PC-9 (cell line): ENCODE measurements around the gene SNTG2. TPM values are rescaled to one million over a fixed set of nuclear protein-coding genes. Genes with fewer than 3 reads are reported as not detected.
"Not testable (repeated sequence)": the region's sequence is repeated elsewhere in the genome, so short reads cannot be mapped to it uniquely, and the experiment has no call there.

Experiments
- BruUV-seq: library from RNA; stranded (reverse); fragments of 400-500 nt; replicated peaks from 2 replicates; lab custom pipeline; 2021; lab: Mats Ljungman, UMichigan
- CTCF ChIA-PET: fragments of 300-600 bp; sonication (Branson Sonifier 250); formaldehyde crosslinking; loops from one replicate; lab custom pipeline; 2022; ENCODE audit warnings: antibody characterized with exemption; lab: Charles Lee
- POLR2A ChIA-PET: fragments of 300-600 bp; sonication (Branson Sonifier 250); formaldehyde crosslinking; loops from one replicate; lab custom pipeline; 2022; ENCODE audit warnings: antibody characterized with exemption; ENCODE audit not compliant: unreplicated experiment; lab: Charles Lee
- DNase-seq, 2 experiments: peaks; one replicate each; pipeline versions ENCODE4 v3.0.0 to v3.0.0-alpha.2; 2015 to 2022; ENCODE audit warnings: mixed read lengths in 1 of 2
- H2AFZ ChIP-seq: fragments of 200-600 bp; sonication (generic); 2 replicates; pipeline ENCODE4 v1.8.1; 2017; ENCODE audit warnings: antibody characterized with exemption
- H3F3A ChIP-seq: fragments of 200-600 bp; sonication (generic); 2 replicates; pipeline ENCODE4 v1.8.1; 2017; ENCODE audit warnings: antibody characterized with exemption, mild to moderate bottlenecking, low read depth; ENCODE audit not compliant: insufficient read depth
- H3K27ac ChIP-seq: fragments of 200-600 bp; sonication (generic); 2 replicates; pipeline ENCODE4 v1.6.1; 2016; ENCODE audit warnings: mixed run types
- H3K27me3 ChIP-seq: fragments of 200-600 bp; sonication (generic); 2 replicates; pipeline ENCODE4 v1.6.1; 2016; ENCODE audit warnings: low read depth, mixed run types; ENCODE audit not compliant: insufficient read depth
- H3K36me3 ChIP-seq: fragments of 200-600 bp; sonication (generic); 2 replicates; pipeline ENCODE4 v1.6.1; 2016; ENCODE audit warnings: low read depth, mixed run types
- H3K4me1 ChIP-seq: fragments of 200-600 bp; sonication (generic); replicated peaks from 2 replicates; pipeline ENCODE4 v1.6.1; 2016; ENCODE audit warnings: mixed run types; ENCODE audit not compliant: insufficient read depth
- H3K4me2 ChIP-seq: fragments of 200-600 bp; sonication (generic); 2 replicates; pipeline ENCODE4 v1.6.1; 2017; ENCODE audit warnings: mixed run types
- H3K4me3 ChIP-seq: fragments of 200-600 bp; sonication (generic); 2 replicates; pipeline ENCODE4 v1.6.1; 2016; ENCODE audit warnings: mixed run types
- H3K79me2 ChIP-seq: fragments of 200-600 bp; sonication (generic); 2 replicates; pipeline ENCODE4 v1.6.1; 2017; ENCODE audit warnings: low read depth, mixed run types
- H3K9me2 ChIP-seq: fragments of 200-600 bp; sonication (generic); 2 replicates; pipeline ENCODE4 v1.8.1; 2017; ENCODE audit warnings: mild to moderate bottlenecking; ENCODE audit not compliant: insufficient read depth
- H3K9me3 ChIP-seq: fragments of 200-600 bp; sonication (generic); 2 replicates; pipeline ENCODE4 v1.8.1; 2016; ENCODE audit warnings: low read depth; ENCODE audit not compliant: insufficient read depth
- H4K20me1 ChIP-seq: fragments of 200-600 bp; sonication (generic); 2 replicates; pipeline ENCODE4 v1.8.1; 2017; ENCODE audit not compliant: insufficient read depth
- CTCF ChIP-seq: fragments of 200-600 bp; sonication (generic); conservative IDR thresholded peaks from 2 replicates; pipeline ENCODE4 v1.6.1; 2017; ENCODE audit warnings: mixed run types, antibody characterized with exemption, mild to moderate bottlenecking, moderate library complexity
- EZH2 ChIP-seq: fragments of 200-600 bp; sonication (generic); IDR thresholded peaks from 2 replicates; pipeline ENCODE4 v1.8.0; 2017; ENCODE audit warnings: antibody characterized with exemption, low read depth
- intact Hi-C: fragments of 100-400 bp; cut with micrococcal nuclease; formaldehyde crosslinking; loops from one replicate; pipeline ENCODE4 v1.10.0; 2022; ENCODE audit not compliant: unreplicated experiment
- total RNA-seq: library from RNA; stranded (reverse); gene quantifications from 2 replicates; pipeline ENCODE4 v1.2.3, GENCODE V29; 2021

SNTG2 gene
- total RNA-seq, 1 experiment from 2014 or later: not detected

DNA sequence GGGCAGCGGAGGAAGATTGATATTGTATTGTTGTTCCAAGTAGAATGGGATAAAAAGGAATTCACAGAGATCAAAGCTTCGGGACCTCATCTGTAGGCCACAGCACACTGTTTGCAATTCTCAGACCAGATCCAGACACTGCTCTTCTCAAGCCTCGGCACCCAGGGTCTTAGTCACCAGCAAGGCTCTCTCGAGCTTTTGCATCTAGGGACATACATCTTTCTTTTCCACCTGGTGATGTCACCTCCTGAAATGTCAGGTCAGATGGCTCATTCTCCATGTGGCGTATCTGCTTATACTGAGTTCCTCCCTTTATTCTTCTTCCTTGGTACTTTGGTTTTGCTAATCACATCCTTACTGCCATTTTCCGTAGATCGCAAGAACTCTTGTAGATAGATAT, 42.9 kb upstream of the SNTG2 start:
- Histone ChIP-seq H3K9me2 (no peaks in the 10 kb centered on the region), H3K4me2 (no peak overlapping the region), H3K36me3 (no peaks in the 10 kb centered on the region), H3F3A (no peaks in the 10 kb centered on the region), H3K4me1 (no peaks in the 10 kb centered on the region), H3K27ac (no peak overlapping the region), H2AFZ (no peak overlapping the region), H3K4me3 (no peak overlapping the region), H4K20me1 (no peaks in the 10 kb centered on the region; the same call in 1 of the 2 replicates), H3K79me2 (no peaks in the 10 kb centered on the region), H3K9me3 (no peaks in the 10 kb centered on the region), H3K27me3 (peaks cover 90% of the 10 kb centered on the region)
- TF ChIP-seq CTCF (no peak), EZH2 (no peak)
- intact Hi-C loops: no loop called here
- ChIA-PET POLR2A (no interaction called here), CTCF (interaction anchor here (0.6 kb wide), 1 partner anchor 14 kb away, joined by 3 read pairs; no protein-coding TSS in a partner anchor)
- DNase-seq: no peak
- BruUV-seq: no TSS peak

DNA sequence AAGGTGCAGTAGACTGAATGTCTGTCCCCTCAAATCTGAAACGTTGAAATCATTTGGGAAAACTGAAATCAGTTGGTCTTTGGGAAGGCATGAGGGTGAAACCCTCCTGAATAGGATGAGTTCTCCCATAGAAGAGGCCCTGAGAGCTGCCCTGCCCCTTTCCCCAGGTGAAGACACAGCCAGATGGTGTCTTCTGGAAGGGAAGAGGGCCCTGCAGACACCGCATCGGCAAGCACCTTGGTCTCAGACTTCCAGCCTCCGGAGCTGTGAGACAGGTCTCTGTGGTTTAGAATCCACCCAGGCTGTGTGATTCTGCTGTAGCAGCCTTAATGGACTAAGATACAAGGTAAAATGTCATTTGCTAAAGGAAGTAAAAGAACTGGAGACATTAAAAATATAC, 42.1 kb upstream of the SNTG2 start:
- no peak overlapping the region for H3K27ac ChIP-seq
- intact Hi-C loops: no loop called here
- no peak overlapping the region for H3K4me2 ChIP-seq
- no peaks in the 10 kb centered on the region for H3K4me1 ChIP-seq
- CTCF ChIA-PET: no interaction called here
- H3K27me3 ChIP-seq: peaks cover 84% of the 10 kb centered on the region
- H3K79me2 ChIP-seq: no peaks in the 10 kb centered on the region
- TF ChIP-seq CTCF (no peak), EZH2 (no peak)
- BruUV-seq: no TSS peak
- no peak overlapping the region for H2AFZ ChIP-seq
- no peaks in the 10 kb centered on the region for H3K9me2 ChIP-seq
- POLR2A ChIA-PET: no interaction called here
- no peaks in the 10 kb centered on the region; the same call in 1 of the 2 replicates for H4K20me1 ChIP-seq
- DNase-seq: no peak
- no peaks in the 10 kb centered on the region for H3K9me3 ChIP-seq
- no peaks in the 10 kb centered on the region for H3F3A ChIP-seq
- no peaks in the 10 kb centered on the region for H3K36me3 ChIP-seq
- H3K4me3 ChIP-seq: no peak overlapping the region

GRCh38 chr2:909764-910379, 40.8 kb upstream of the SNTG2 start:
- H4K20me1 ChIP-seq, H3K79me2 ChIP-seq, intact Hi-C loops, H2AFZ ChIP-seq, H3K27ac ChIP-seq, POLR2A ChIA-PET, H3K36me3 ChIP-seq, H3K4me1 ChIP-seq, H3K9me3 ChIP-seq, H3F3A ChIP-seq, CTCF ChIA-PET, H3K9me2 ChIP-seq, BruUV-seq, DNase-seq, H3K4me3 ChIP-seq, H3K4me2 ChIP-seq: not testable (repeated sequence)
- H3K27me3 ChIP-seq: peaks cover 82% of the 10 kb centered on the region

DNA sequence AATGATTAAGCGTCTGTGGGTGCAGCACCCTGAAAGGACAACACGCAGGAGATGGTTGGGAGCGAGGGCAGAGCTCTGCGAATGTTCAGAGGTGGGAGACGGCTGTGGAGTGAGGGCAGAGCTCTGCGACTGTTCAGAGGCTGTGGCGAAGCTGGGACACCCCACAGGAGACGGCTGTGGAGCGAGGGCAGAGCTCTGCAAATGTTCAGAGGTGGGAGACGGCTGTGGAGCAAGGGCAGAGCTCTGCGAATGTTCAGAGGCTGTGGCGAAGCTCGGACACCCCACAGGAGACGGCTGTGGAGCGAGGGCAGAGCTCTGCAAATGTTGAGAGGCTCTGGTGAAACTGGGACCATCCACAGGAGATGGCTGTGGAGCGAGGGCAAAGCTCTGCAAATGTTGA, 40.0 kb upstream of the SNTG2 start:
- no peak overlapping the region for H2AFZ ChIP-seq
- no peaks in the 10 kb centered on the region for H3K9me3 ChIP-seq
- H3F3A ChIP-seq: no peaks in the 10 kb centered on the region
- H3K79me2 ChIP-seq: no peaks in the 10 kb centered on the region
- POLR2A ChIA-PET: no interaction called here
- H4K20me1 ChIP-seq: no peaks in the 10 kb centered on the region; the same call in 1 of the 2 replicates
- H3K4me2 ChIP-seq: no peak overlapping the region
- CTCF ChIA-PET: no interaction called here
- peaks cover 82% of the 10 kb centered on the region for H3K27me3 ChIP-seq
- intact Hi-C loops: no loop called here
- H3K4me3 ChIP-seq: no peak overlapping the region
- BruUV-seq: no TSS peak
- no peaks in the 10 kb centered on the region for H3K4me1 ChIP-seq
- H3K9me2 ChIP-seq: no peaks in the 10 kb centered on the region
- no peak for DNase-seq
- H3K27ac ChIP-seq: no peak overlapping the region
- no peaks in the 10 kb centered on the region for H3K36me3 ChIP-seq
- TF ChIP-seq EZH2: no peak
- no peak for TF ChIP-seq CTCF
